ENCODE data around the gene KDM2B. TPM values are rescaled to one million over a fixed set of nuclear protein-coding genes. Genes with fewer than 3 reads are reported as not detected.

The KDM2B gene
- total RNA-seq, 4 donors from 2014 or later = 20.7 to 26.3 (median 23.9) TPM

DNA sequence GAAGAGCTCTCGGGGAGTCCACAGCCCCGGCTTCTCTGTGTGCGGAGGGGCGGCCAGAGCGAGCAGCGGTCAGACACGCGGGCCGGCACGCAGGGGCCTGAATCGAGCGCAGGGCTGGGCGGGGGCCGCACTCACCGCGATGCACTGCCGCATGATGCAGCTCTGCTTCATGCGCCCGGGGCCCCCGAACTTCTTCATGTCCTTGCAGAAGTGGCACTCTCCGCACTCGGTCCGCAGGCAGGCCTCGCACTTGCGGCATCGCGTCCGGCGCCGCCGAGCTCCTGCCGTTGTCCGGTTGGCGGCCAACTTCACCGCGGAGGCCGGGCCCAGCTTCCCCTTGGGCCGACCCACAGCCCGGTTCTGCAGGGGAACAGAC lies 127.8 kb downstream of the KDM2B start:
- WGBS, 2 donors = 80% methylated on average over 1 of the region's 39 CpGs; no CpG with 5 or more reads in 1 of the 2 donors
- Histone ChIP-seq H3K4me1 (peaks cover 13 to 50% (median 20%) of the 10 kb centered on the region in 3 donors), H3K36me3 (peaks cover 0 to 35% (median 5%) of the 10 kb centered on the region in 3 donors), H3K9me3 (no peaks in the 10 kb centered on the region), H3K4me3 (peak overlapping the region in 1 of 4 donors; percentile 29), H3K27me3 (no peaks in the 10 kb centered on the region), H3K27ac (peak overlapping the region; percentile 79 to 87 (median 86))
- TF ChIP-seq, protein P1, sequence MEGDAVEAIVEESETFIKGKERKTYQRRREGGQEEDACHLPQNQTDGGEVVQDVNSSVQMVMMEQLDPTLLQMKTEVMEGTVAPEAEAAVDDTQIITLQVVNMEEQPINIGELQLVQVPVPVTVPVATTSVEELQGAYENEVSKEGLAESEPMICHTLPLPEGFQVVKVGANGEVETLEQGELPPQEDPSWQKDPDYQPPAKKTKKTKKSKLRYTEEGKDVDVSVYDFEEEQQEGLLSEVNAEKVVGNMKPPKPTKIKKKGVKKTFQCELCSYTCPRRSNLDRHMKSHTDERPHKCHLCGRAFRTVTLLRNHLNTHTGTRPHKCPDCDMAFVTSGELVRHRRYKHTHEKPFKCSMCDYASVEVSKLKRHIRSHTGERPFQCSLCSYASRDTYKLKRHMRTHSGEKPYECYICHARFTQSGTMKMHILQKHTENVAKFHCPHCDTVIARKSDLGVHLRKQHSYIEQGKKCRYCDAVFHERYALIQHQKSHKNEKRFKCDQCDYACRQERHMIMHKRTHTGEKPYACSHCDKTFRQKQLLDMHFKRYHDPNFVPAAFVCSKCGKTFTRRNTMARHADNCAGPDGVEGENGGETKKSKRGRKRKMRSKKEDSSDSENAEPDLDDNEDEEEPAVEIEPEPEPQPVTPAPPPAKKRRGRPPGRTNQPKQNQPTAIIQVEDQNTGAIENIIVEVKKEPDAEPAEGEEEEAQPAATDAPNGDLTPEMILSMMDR (IDR thresholded peaks at IDR 0.05) = no peak
- TF ChIP-seq POLR2A (IDR thresholded peaks at IDR 0.05) = no peak
- DNase-seq = no peak
- intact Hi-C loops (cut with DNase I) = no loop called here

DNA sequence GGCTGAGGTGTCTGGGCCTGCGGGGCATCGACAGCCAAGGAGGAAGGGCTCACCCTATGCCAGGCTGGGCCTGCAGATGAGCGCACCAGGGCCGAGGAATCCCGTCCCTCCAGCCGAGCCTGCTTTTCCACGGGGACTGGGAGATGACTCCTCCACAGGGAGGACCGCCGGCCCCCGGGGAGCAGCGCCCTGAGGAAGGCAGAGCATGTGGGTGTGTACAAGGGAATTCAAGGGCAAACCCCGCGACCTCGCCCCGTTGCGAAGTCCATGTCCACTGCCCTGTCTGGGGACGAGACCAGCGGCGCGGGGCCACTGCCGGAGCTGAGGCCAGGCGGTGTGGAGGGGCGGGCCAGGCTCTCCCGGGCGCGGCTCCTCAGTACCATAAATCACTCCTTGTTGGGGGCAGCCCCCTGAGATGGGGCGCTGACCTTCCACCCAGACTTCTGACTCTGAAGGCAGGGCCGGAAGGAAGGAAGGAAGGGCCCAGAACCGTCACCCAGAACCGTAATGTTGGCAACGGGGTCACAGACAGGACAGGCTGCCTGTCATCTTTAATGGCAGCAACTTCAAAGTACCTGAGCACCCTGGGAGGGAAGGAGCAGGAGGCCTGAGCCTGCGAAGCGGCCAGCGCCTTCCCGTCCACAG lies 128.4 kb downstream of the KDM2B start:
- H3K4me3 ChIP-seq = peak overlapping the region in 3 of 4 donors; percentile 13 to 30 (median 29)
- WGBS, 2 donors = 26 to 64% methylated on average over 5 to 12 of the region's 35 CpGs
- no peaks in the 10 kb centered on the region for H3K9me3 ChIP-seq
- no peak for TF ChIP-seq POLR2A (IDR thresholded peaks at IDR 0.05)
- TF ChIP-seq, protein P1 (IDR thresholded peaks at IDR 0.05) = no peak
- H3K36me3 ChIP-seq = peaks cover 0 to 35% (median 5%) of the 10 kb centered on the region in 3 donors
- H3K4me1 ChIP-seq = peaks cover 13 to 50% (median 20%) of the 10 kb centered on the region in 3 donors
- peak overlapping the region; percentile 79 to 87 (median 86) for H3K27ac ChIP-seq
- no peaks in the 10 kb centered on the region for H3K27me3 ChIP-seq
- no peak for DNase-seq
- intact Hi-C loops (cut with DNase I) = no loop called here

DNA sequence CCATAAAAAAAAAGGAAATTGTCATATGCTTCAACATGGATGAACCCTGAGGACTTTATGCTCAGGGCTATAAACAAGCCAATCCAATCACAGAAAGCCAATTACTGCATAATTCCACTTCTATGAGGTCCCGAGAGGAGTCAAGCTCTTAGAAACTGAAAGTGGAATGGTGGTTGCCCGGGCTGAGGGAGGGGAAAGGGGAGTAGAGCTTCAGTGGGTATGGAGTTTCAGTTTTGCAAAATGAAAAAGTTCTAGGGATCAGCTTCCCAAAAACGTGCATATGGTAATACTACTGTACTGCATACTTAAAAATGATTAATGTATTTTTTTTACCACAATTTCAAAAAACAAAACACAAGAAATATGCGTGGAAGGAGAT lies 128.9 kb downstream of the KDM2B start:
- TF ChIP-seq, protein P1 (IDR thresholded peaks at IDR 0.05) = no peak
- no peak for TF ChIP-seq POLR2A (IDR thresholded peaks at IDR 0.05)
- Histone ChIP-seq H3K4me3 (peak overlapping the region in 3 of 4 donors; percentile 13 to 30 (median 29)), H3K27ac (peak overlapping the region; percentile 79 to 87 (median 86)), H3K27me3 (no peaks in the 10 kb centered on the region), H3K4me1 (peaks cover 13 to 48% (median 20%) of the 10 kb centered on the region in 3 donors), H3K9me3 (no peaks in the 10 kb centered on the region), H3K36me3 (peaks cover 0 to 35% (median 5%) of the 10 kb centered on the region in 3 donors)
- DNase-seq = no peak
- 11 to 13% methylated on average over 4 of the region's 4 CpGs for WGBS, 2 donors
- intact Hi-C loops (cut with DNase I) = no loop called here

DNA sequence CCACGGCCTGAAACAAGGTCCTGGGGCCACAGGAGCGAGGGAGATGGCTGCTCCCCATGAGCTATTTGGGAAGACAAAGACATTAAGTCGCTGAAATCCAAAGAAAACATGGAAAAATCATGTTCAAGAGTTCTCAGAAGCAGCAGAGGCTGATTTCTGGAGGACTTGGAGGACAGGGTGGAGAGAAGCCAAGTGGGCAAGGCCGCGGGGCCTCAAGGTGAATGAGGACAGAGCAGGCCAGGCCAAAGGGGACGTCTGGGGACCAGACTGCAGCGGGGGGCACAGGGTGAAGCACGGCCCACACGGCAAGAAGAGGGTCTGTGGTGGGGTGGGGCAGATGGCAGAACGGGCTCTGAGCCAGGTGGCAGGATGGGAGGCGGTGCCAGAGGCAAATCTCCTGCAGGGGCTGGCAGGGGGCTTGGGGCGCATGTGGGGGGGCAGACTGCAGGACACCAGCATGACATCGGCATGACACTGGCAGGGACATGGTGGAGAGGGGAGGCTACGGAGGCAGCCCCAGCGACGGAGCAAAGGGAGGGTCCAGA lies 132.0 kb downstream of the KDM2B start:
- no peak for TF ChIP-seq POLR2A (IDR thresholded peaks at IDR 0.05)
- TF ChIP-seq, protein P1 (IDR thresholded peaks at IDR 0.05) = no peak
- no peak for DNase-seq
- 85 to 91% methylated on average over 15 to 16 of the region's 16 CpGs for WGBS, 2 donors
- intact Hi-C loops (cut with DNase I) = no loop called here
- H3K27me3 ChIP-seq = no peaks in the 10 kb centered on the region
- H3K36me3 ChIP-seq = peaks cover 0 to 49% (median 5%) of the 10 kb centered on the region in 3 donors
- H3K9me3 ChIP-seq = no peaks in the 10 kb centered on the region
- H3K4me3 ChIP-seq = no peak overlapping the region
- no peak overlapping the region for H3K27ac ChIP-seq
- H3K4me1 ChIP-seq = peaks cover 13 to 46% (median 25%) of the 10 kb centered on the region in 3 donors

DNA sequence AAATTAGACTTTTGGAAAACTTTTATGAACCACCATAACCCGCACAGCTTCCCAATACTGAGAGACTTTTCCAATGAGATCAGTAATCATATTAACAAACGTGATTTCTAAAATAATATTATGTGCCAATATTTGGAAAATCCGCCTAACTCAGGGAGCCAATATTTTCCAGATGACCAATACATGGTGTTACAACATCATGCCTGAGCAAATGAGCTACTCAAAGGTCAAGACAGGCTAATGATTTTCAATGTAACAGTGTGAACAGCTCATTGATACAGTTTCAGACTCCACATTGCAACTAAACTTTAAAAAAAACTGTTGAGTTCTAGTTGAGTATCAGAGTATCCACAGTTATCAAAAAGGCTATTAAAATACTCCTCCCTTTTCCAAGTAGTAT lies 134.1 kb downstream of the KDM2B start:
- H3K4me3 ChIP-seq = no peak overlapping the region
- intact Hi-C loops (cut with DNase I) = no loop called here
- H3K27me3 ChIP-seq = no peaks in the 10 kb centered on the region
- WGBS, 2 donors = 83 to 84% methylated on average over 3 of the region's 3 CpGs
- DNase-seq = no peak
- no peak overlapping the region for H3K27ac ChIP-seq
- H3K36me3 ChIP-seq = peaks cover 13 to 58% (median 14%) of the 10 kb centered on the region in 3 donors
- peaks cover 13 to 38% (median 14%) of the 10 kb centered on the region in 3 donors for H3K4me1 ChIP-seq
- H3K9me3 ChIP-seq = no peaks in the 10 kb centered on the region
- TF ChIP-seq POLR2A (IDR thresholded peaks at IDR 0.05) = no peak
- TF ChIP-seq, protein P1 (IDR thresholded peaks at IDR 0.05) = no peak

Measured in esophagus squamous epithelium (tissue), 5 donors.